Measurements from ENCODE around the gene ADAMTS4.

The ADAMTS4 gene

GRCh38 chr1:161172776-161173376 lies 26.0 kb downstream of the ADAMTS4 start:
- Histone ChIP-seq H2BK15ac (ENCODE audit: low read depth, poor library complexity, severe bottlenecking) (no peak overlapping the region), H4K8ac (ENCODE audit: low read length) (no peak overlapping the region), H3K4me3 (ENCODE audit: insufficient read depth in 1 of 2, low read depth in 1 of 2, low read length in 2 of 2) (no peak overlapping the region), H3K9ac (ENCODE audit: low read length) (peak overlapping the region; percentile 57), H4K91ac (ENCODE audit: low read length) (no peak overlapping the region), H2BK12ac (ENCODE audit: low read length in 2 of 2) (no peak overlapping the region), H2BK120ac (ENCODE audit: low read depth, low read length) (no peak overlapping the region), H2AK5ac (ENCODE audit: low read length, severe bottlenecking) (no peak overlapping the region), H3K4me1 (ENCODE audit: control insufficient read depth, insufficient read depth, low read depth, low read length) (peaks cover 20% of the 10 kb centered on the region), H3K27me3 (ENCODE audit: control insufficient read depth in 1 of 2, insufficient read depth in 1 of 2, low read length in 2 of 2) (no peaks in the 10 kb centered on the region), H3K14ac (ENCODE audit: low read length in 2 of 2) (no peak overlapping the region), H3K9me3 (ENCODE audit: control insufficient read depth, low read length) (no peaks in the 10 kb centered on the region), H3K4ac (ENCODE audit: low read depth in 1 of 2, low read length in 2 of 2) (no peak overlapping the region), H3K36me3 (ENCODE audit: control insufficient read depth in 1 of 2, insufficient read depth in 2 of 2, low read depth in 1 of 2, low read length in 2 of 2) (peaks cover 65% of the 10 kb centered on the region in 2 experiments), H3K23ac (ENCODE audit: low read length in 2 of 2) (no peak overlapping the region), H2BK5ac (ENCODE audit: low read depth, low read length, poor library complexity, severe bottlenecking) (no peak overlapping the region), H3K18ac (ENCODE audit: low read depth in 1 of 2, low read length in 2 of 2) (no peak overlapping the region), H3K79me1 (replicated peaks; ENCODE audit: low read length, poor library complexity, severe bottlenecking) (peaks cover 49% of the 10 kb centered on the region), H3K27ac (ENCODE audit: low read length, poor library complexity, severe bottlenecking) (no peak overlapping the region), H2AFZ (ENCODE audit: low read depth, low read length) (no peak overlapping the region), H3K4me2 (ENCODE audit: low read length, poor library complexity, severe bottlenecking) (no peak overlapping the region)
- peak; percentile 70 for DNase-seq
- WGBS = 40% methylated on average over 3 of the region's 4 CpGs

- H3K27me3 ChIP-seq (ENCODE audit: control insufficient read depth in 1 of 2, insufficient read depth in 1 of 2, low read length in 2 of 2) = no peaks in the 10 kb centered on the region
- no peak overlapping the region for H2AFZ ChIP-seq (ENCODE audit: low read depth, low read length)
- 89% methylated on average over 1 of the region's 1 CpG for WGBS
These were observed 26.5 kb downstream of the ADAMTS4 start for GRCh38 chr1:161172349-161172748.

GRCh38 chr1:161171696-161172095 lies 27.2 kb downstream of the ADAMTS4 start:
- Histone ChIP-seq H2AFZ (ENCODE audit: low read depth, low read length) (no peak overlapping the region), H3K4ac (ENCODE audit: low read depth in 1 of 2, low read length in 2 of 2) (no peak overlapping the region), H3K4me2 (ENCODE audit: low read length, poor library complexity, severe bottlenecking) (no peak overlapping the region), H4K91ac (ENCODE audit: low read length) (no peak overlapping the region), H4K8ac (ENCODE audit: low read length) (no peak overlapping the region), H2AK5ac (ENCODE audit: low read length, severe bottlenecking) (no peak overlapping the region), H3K4me3 (ENCODE audit: insufficient read depth in 1 of 2, low read depth in 1 of 2, low read length in 2 of 2) (no peak overlapping the region), H3K79me1 (replicated peaks; ENCODE audit: low read length, poor library complexity, severe bottlenecking) (peaks cover 55% of the 10 kb centered on the region), H3K14ac (ENCODE audit: low read length in 2 of 2) (no peak overlapping the region), H2BK12ac (ENCODE audit: low read length in 2 of 2) (no peak overlapping the region), H2BK15ac (ENCODE audit: low read depth, poor library complexity, severe bottlenecking) (no peak overlapping the region), H3K23ac (ENCODE audit: low read length in 2 of 2) (no peak overlapping the region), H3K27ac (ENCODE audit: low read length, poor library complexity, severe bottlenecking) (no peak overlapping the region), H3K4me1 (ENCODE audit: control insufficient read depth, insufficient read depth, low read depth, low read length) (peaks cover 22% of the 10 kb centered on the region), H2BK120ac (ENCODE audit: low read depth, low read length) (no peak overlapping the region), H3K9ac (ENCODE audit: low read length) (no peak overlapping the region), H2BK5ac (ENCODE audit: low read depth, low read length, poor library complexity, severe bottlenecking) (no peak overlapping the region), H3K18ac (ENCODE audit: low read depth in 1 of 2, low read length in 2 of 2) (no peak overlapping the region), H3K27me3 (ENCODE audit: control insufficient read depth in 1 of 2, insufficient read depth in 1 of 2, low read length in 2 of 2) (no peaks in the 10 kb centered on the region), H3K9me3 (ENCODE audit: control insufficient read depth, low read length) (no peaks in the 10 kb centered on the region), H3K36me3 (ENCODE audit: control insufficient read depth in 1 of 2, insufficient read depth in 2 of 2, low read depth in 1 of 2, low read length in 2 of 2) (peaks cover 65 to 67% of the 10 kb centered on the region in 2 experiments)
- 96% methylated on average over 12 of the region's 12 CpGs for WGBS
- DNase-seq = no peak

More at GRCh38 chr1:161172349-161172748, 26.5 kb downstream of the ADAMTS4 start:
- no peak overlapping the region for H4K91ac ChIP-seq (ENCODE audit: low read length)
- peaks cover 19% of the 10 kb centered on the region for H3K4me1 ChIP-seq (ENCODE audit: control insufficient read depth, insufficient read depth, low read depth, low read length)
- H3K27ac ChIP-seq (ENCODE audit: low read length, poor library complexity, severe bottlenecking) = no peak overlapping the region
- H2BK5ac ChIP-seq (ENCODE audit: low read depth, low read length, poor library complexity, severe bottlenecking) = no peak overlapping the region
- H2BK12ac ChIP-seq (ENCODE audit: low read length in 2 of 2) = no peak overlapping the region
- peaks cover 51% of the 10 kb centered on the region for H3K79me1 ChIP-seq (replicated peaks; ENCODE audit: low read length, poor library complexity, severe bottlenecking)
- no peak overlapping the region for H2BK15ac ChIP-seq (ENCODE audit: low read depth, poor library complexity, severe bottlenecking)
- H3K14ac ChIP-seq (ENCODE audit: low read length in 2 of 2) = no peak overlapping the region
- no peak overlapping the region for H3K4me3 ChIP-seq (ENCODE audit: insufficient read depth in 1 of 2, low read depth in 1 of 2, low read length in 2 of 2)
- H3K18ac ChIP-seq (ENCODE audit: low read depth in 1 of 2, low read length in 2 of 2) = no peak overlapping the region
- H4K8ac ChIP-seq (ENCODE audit: low read length) = no peak overlapping the region
- no peak overlapping the region for H2AK5ac ChIP-seq (ENCODE audit: low read length, severe bottlenecking)
- no peak overlapping the region for H3K4ac ChIP-seq (ENCODE audit: low read depth in 1 of 2, low read length in 2 of 2)
- no peaks in the 10 kb centered on the region for H3K9me3 ChIP-seq (ENCODE audit: control insufficient read depth, low read length)
- H3K9ac ChIP-seq (ENCODE audit: low read length) = peak overlapping the region; percentile 57
- H2BK120ac ChIP-seq (ENCODE audit: low read depth, low read length) = no peak overlapping the region
- H3K36me3 ChIP-seq (ENCODE audit: control insufficient read depth in 1 of 2, insufficient read depth in 2 of 2, low read depth in 1 of 2, low read length in 2 of 2) = peaks cover 65 to 67% of the 10 kb centered on the region in 2 experiments
- DNase-seq = no peak
- H3K4me2 ChIP-seq (ENCODE audit: low read length, poor library complexity, severe bottlenecking) = no peak overlapping the region
- no peak overlapping the region for H3K23ac ChIP-seq (ENCODE audit: low read length in 2 of 2)

- H3K18ac ChIP-seq (ENCODE audit: low read depth in 1 of 2, low read length in 2 of 2) = no peak overlapping the region
- peaks cover 52% of the 10 kb centered on the region for H3K79me1 ChIP-seq (replicated peaks; ENCODE audit: low read length, poor library complexity, severe bottlenecking)
- H3K27ac ChIP-seq (ENCODE audit: low read length, poor library complexity, severe bottlenecking) = no peak overlapping the region
- H3K9me3 ChIP-seq (ENCODE audit: control insufficient read depth, low read length) = no peaks in the 10 kb centered on the region
- H3K4me2 ChIP-seq (ENCODE audit: low read length, poor library complexity, severe bottlenecking) = no peak overlapping the region
- no peak overlapping the region for H3K4ac ChIP-seq (ENCODE audit: low read depth in 1 of 2, low read length in 2 of 2)
- DNase-seq = no peak
- H3K4me1 ChIP-seq (ENCODE audit: control insufficient read depth, insufficient read depth, low read depth, low read length) = peaks cover 17% of the 10 kb centered on the region
- H4K8ac ChIP-seq (ENCODE audit: low read length) = no peak overlapping the region
- no peak overlapping the region for H2BK15ac ChIP-seq (ENCODE audit: low read depth, poor library complexity, severe bottlenecking)
- no peak overlapping the region for H2BK12ac ChIP-seq (ENCODE audit: low read length in 2 of 2)
- no peak overlapping the region for H2AFZ ChIP-seq (ENCODE audit: low read depth, low read length)
- H3K14ac ChIP-seq (ENCODE audit: low read length in 2 of 2) = no peak overlapping the region
- no peak overlapping the region for H2AK5ac ChIP-seq (ENCODE audit: low read length, severe bottlenecking)
- 86% methylated on average over 5 of the region's 5 CpGs for WGBS
- no peak overlapping the region for H4K91ac ChIP-seq (ENCODE audit: low read length)
- peaks cover 65 to 67% of the 10 kb centered on the region in 2 experiments for H3K36me3 ChIP-seq (ENCODE audit: control insufficient read depth in 1 of 2, insufficient read depth in 2 of 2, low read depth in 1 of 2, low read length in 2 of 2)
- no peak overlapping the region for H3K9ac ChIP-seq (ENCODE audit: low read length)
- H2BK5ac ChIP-seq (ENCODE audit: low read depth, low read length, poor library complexity, severe bottlenecking) = no peak overlapping the region
- H2BK120ac ChIP-seq (ENCODE audit: low read depth, low read length) = no peak overlapping the region
- H3K23ac ChIP-seq (ENCODE audit: low read length in 2 of 2) = no peak overlapping the region
- no peak overlapping the region for H3K4me3 ChIP-seq (ENCODE audit: insufficient read depth in 1 of 2, low read depth in 1 of 2, low read length in 2 of 2)
- H3K27me3 ChIP-seq (ENCODE audit: control insufficient read depth in 1 of 2, insufficient read depth in 1 of 2, low read length in 2 of 2) = no peaks in the 10 kb centered on the region
These were observed 27.7 kb downstream of the ADAMTS4 start for GRCh38 chr1:161171191-161171590.
